ENCODE results near the gene MISP3.

Gene MISP3

GRCh38 chr19:14080887-14081796, 8.6 kb downstream of the MISP3 start:
- DNase-seq (ENCODE audit: low spot score) = peak; percentile 100

- DNase-seq (ENCODE audit: low spot score) = no peak
These were observed 9.4 kb downstream of the MISP3 start for GRCh38 chr19:14081797-14082674.

- no peak for DNase-seq (ENCODE audit: low spot score)
These were observed 10.0 kb downstream of the MISP3 start for GRCh38 chr19:14082675-14082960.

GRCh38 chr19:14085309-14085995, 12.9 kb downstream of the MISP3 start, which contains the start of gene C19orf67:
TSS of gene C19orf67 (minus strand) at chr19:14085783. CDS start at chr19:14085627, 156 bp downstream.
- no peak for DNase-seq (ENCODE audit: low spot score)

- no peak for DNase-seq (ENCODE audit: low spot score)
These were observed 13.5 kb downstream of the MISP3 start for GRCh38 chr19:14086098-14086497.

- DNase-seq (ENCODE audit: low spot score) = no peak
These were observed 16.2 kb downstream of the MISP3 start for GRCh38 chr19:14088634-14089411.

GRCh38 chr19:14089412-14089661, 16.8 kb downstream of the MISP3 start:
- no peak for DNase-seq (ENCODE audit: low spot score)

GRCh38 chr19:14089662-14090508, 17.3 kb downstream of the MISP3 start:
- peak; percentile 52 for DNase-seq (ENCODE audit: low spot score)

GRCh38 chr19:14090509-14091080, 18.0 kb downstream of the MISP3 start, which contains the start of gene SAMD1:
TSS of gene SAMD1 (minus strand) at chr19:14090751.
- DNase-seq (ENCODE audit: low spot score) = peak; percentile 76

- DNase-seq (ENCODE audit: low spot score) = peak; percentile 80
These were observed 18.7 kb downstream of the MISP3 start for GRCh38 chr19:14091081-14091812.

- no peak for DNase-seq (ENCODE audit: low spot score)
These were observed 19.4 kb downstream of the MISP3 start for GRCh38 chr19:14091813-14092462.

GRCh38 chr19:14093117-14093823, 20.7 kb downstream of the MISP3 start:
- DNase-seq (ENCODE audit: low spot score) = no peak

GRCh38 chr19:14094854-14095253, 22.3 kb downstream of the MISP3 start:
- peak; percentile 76 for DNase-seq (ENCODE audit: low spot score)

- DNase-seq (ENCODE audit: low spot score) = no peak
These were observed 23.8 kb downstream of the MISP3 start for GRCh38 chr19:14096272-14096992.

GRCh38 chr19:14097532-14098151, 25.1 kb downstream of the MISP3 start:
- no peak for DNase-seq (ENCODE audit: low spot score)

- DNase-seq (ENCODE audit: low spot score) = no peak
These were observed 28.5 kb downstream of the MISP3 start for GRCh38 chr19:14101003-14101545.

- no peak for DNase-seq (ENCODE audit: low spot score)
These were observed 29.6 kb downstream of the MISP3 start for GRCh38 chr19:14102102-14102696.

Data from hematopoietic multipotent progenitor cell treated with erythropoietin and hydrocortisone succinate and interleukin-3 and kit ligand, for 15 days (in vitro differentiated cells).